Measurements from ENCODE around the gene SPPL2B. TPM values are rescaled to one million over a fixed set of nuclear protein-coding genes. Genes with fewer than 3 reads are reported as not detected.

SPPL2B gene
- polyA plus RNA-seq, 2 donors: 27.4 to 59.1 TPM

GRCh38 chr19:2302319-2303210 is 25.9 kb upstream of the SPPL2B start:
- no peaks in the 10 kb centered on the region for H3K36me3 ChIP-seq (ENCODE audit: control insufficient read depth in 2 of 2, insufficient read depth in 2 of 2, low read length in 1 of 2)

DNA sequence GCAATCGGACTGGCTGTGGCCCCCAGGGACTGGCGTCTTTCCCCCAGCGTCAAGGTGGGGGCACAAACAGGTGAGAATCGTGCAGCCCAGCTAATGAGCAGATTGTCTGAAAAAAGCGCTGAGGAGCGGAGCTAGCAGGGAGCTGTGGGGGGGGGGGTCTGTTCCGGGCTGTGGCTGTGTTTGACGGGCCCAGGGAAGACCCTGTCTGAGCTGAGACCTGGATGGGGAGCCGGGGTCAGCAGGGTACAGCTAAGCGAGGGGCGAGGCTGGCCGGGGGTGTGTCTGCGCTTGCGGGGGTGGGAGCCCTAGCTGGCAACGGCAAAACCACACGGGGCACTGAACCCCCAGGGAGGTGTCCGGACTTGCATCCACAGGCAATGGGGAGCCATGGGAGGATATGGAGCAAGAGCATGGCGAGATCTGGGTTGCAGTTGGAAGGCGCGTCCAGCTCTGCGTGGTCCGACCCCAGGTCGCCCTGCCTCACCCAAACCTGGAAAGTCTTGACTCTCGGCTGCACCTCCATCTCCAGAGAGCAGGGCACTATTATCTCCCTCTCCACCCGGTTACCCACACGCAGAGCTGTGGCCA is 25.2 kb upstream of the SPPL2B start:
- no peaks in the 10 kb centered on the region for H3K36me3 ChIP-seq (ENCODE audit: control insufficient read depth in 2 of 2, insufficient read depth in 2 of 2, low read length in 1 of 2)
- 65 to 69% methylated on average over 26 of the region's 26 CpGs for WGBS, 2 donors
- H3K4me1 ChIP-seq (ENCODE audit: control insufficient read depth in 2 of 2, insufficient read depth in 2 of 2, low read length in 1 of 2): peaks cover 0 to 7% of the 10 kb centered on the region in 2 donors
- H3K27me3 ChIP-seq (ENCODE audit: control insufficient read depth in 1 of 2, insufficient read depth in 2 of 2, low read length in 2 of 2): peaks cover 0 to 17% of the 10 kb centered on the region in 2 donors
- H3K9me3 ChIP-seq (ENCODE audit: control insufficient read depth in 2 of 2, insufficient read depth in 1 of 2, low read depth in 1 of 2, low read length in 1 of 2): no peaks in the 10 kb centered on the region
- H3K27ac ChIP-seq (ENCODE audit: low read depth in 2 of 2, low read length in 1 of 2): no peak overlapping the region
- no peak overlapping the region for H3K4me3 ChIP-seq (ENCODE audit: low read depth in 1 of 2, low read length in 2 of 2)

More at GRCh38 chr19:2302319-2303210, 25.9 kb upstream of the SPPL2B start:
- H3K9me3 ChIP-seq (ENCODE audit: control insufficient read depth in 2 of 2, insufficient read depth in 1 of 2, low read depth in 1 of 2, low read length in 1 of 2): no peaks in the 10 kb centered on the region
- H3K4me1 ChIP-seq (ENCODE audit: control insufficient read depth in 2 of 2, insufficient read depth in 2 of 2, low read length in 1 of 2): peaks cover 0 to 7% of the 10 kb centered on the region in 2 donors
- H3K4me3 ChIP-seq (ENCODE audit: low read depth in 1 of 2, low read length in 2 of 2): no peak overlapping the region
- WGBS, 2 donors: 16 to 19% methylated on average over 61 to 62 of the region's 62 CpGs
- H3K27ac ChIP-seq (ENCODE audit: low read depth in 2 of 2, low read length in 1 of 2): no peak overlapping the region
- H3K27me3 ChIP-seq (ENCODE audit: control insufficient read depth in 1 of 2, insufficient read depth in 2 of 2, low read length in 2 of 2): peaks cover 0 to 15% of the 10 kb centered on the region in 2 donors

DNA sequence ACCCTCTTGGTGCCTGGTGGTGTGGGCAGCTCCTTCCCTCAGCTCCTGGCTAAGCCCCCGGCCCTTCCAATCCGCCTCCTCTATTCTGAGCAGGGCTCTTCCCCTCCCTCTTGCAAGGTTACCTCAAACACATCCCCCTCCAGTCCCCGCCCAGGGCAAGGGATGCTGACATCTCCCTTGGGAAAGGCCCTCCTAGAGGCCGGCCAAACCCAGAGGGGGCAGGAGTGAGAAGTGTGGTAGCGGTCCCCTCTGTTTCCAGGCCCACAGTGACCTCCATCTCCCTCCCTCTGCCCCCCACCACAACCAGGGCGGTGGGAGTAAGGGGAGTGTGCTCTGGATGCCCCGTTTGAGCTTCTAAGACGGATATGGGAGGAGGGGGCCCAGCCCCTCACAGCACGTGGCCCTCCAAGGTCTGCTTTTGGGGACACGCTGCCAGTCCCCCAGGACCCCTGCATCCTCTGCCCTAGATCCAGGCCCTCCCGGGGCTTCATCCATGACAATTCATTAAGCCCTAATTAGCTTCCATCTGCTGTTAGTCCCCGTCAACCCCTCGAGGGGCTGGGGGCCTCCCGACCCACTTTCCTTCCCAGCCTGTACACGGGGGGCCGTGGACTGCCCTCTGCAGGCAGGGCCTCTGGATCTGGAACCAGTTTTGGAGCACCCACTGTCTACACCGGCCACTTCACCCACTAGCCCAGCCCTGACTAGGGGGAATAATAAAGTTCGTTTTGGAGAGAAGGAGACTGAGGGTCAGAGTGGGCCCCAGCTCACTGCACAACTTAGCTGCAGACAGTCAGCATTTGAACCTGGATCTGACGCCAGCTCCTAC is 22.8 kb upstream of the SPPL2B start:
- Histone ChIP-seq H3K4me3 (ENCODE audit: low read depth in 1 of 2, low read length in 2 of 2) (no peak overlapping the region), H3K27me3 (ENCODE audit: control insufficient read depth in 1 of 2, insufficient read depth in 2 of 2, low read length in 2 of 2) (peaks cover 0 to 20% of the 10 kb centered on the region in 2 donors), H3K4me1 (ENCODE audit: control insufficient read depth in 2 of 2, insufficient read depth in 2 of 2, low read length in 1 of 2) (peaks cover 0 to 7% of the 10 kb centered on the region in 2 donors), H3K27ac (ENCODE audit: low read depth in 2 of 2, low read length in 1 of 2) (no peak overlapping the region), H3K36me3 (ENCODE audit: control insufficient read depth in 2 of 2, insufficient read depth in 2 of 2, low read length in 1 of 2) (no peaks in the 10 kb centered on the region), H3K9me3 (ENCODE audit: control insufficient read depth in 2 of 2, insufficient read depth in 1 of 2, low read depth in 1 of 2, low read length in 1 of 2) (no peaks in the 10 kb centered on the region)
- 73 to 76% methylated on average over 17 to 19 of the region's 19 CpGs for WGBS, 2 donors

DNA sequence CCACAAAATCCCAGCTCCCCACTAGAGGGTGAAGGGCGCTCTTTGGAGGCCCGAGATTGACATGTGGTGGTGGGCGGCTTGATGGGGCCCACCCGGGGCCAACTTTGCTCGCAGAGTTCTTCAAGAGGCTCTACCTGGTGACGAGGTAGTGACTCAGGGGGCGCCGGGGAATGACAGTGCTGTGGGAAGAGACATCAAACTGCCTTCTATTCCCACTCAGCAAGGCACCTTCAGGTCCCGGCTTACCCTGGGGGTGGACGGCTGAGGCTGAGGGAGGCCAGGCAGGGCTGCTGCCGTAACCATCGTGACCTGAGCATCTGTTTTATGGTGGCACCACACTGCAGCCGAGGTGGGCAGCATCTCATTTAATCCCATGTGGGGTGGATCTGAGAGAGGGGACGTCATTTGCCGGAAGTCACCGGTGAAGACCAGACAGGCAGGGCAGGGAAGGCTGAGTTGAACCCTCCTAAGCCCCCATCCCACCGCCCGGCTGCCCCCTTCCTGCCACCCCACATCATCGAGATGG is 22.1 kb upstream of the SPPL2B start:
- H3K9me3 ChIP-seq (ENCODE audit: control insufficient read depth in 2 of 2, insufficient read depth in 1 of 2, low read depth in 1 of 2, low read length in 1 of 2): no peaks in the 10 kb centered on the region
- no peak overlapping the region for H3K4me3 ChIP-seq (ENCODE audit: low read depth in 1 of 2, low read length in 2 of 2)
- H3K27ac ChIP-seq (ENCODE audit: low read depth in 2 of 2, low read length in 1 of 2): no peak overlapping the region
- peaks cover 0 to 7% of the 10 kb centered on the region in 2 donors for H3K4me1 ChIP-seq (ENCODE audit: control insufficient read depth in 2 of 2, insufficient read depth in 2 of 2, low read length in 1 of 2)
- H3K36me3 ChIP-seq (ENCODE audit: control insufficient read depth in 2 of 2, insufficient read depth in 2 of 2, low read length in 1 of 2): no peaks in the 10 kb centered on the region
- WGBS, 2 donors: 75% methylated on average over 19 of the region's 19 CpGs
- peaks cover 0 to 20% of the 10 kb centered on the region in 2 donors for H3K27me3 ChIP-seq (ENCODE audit: control insufficient read depth in 1 of 2, insufficient read depth in 2 of 2, low read length in 2 of 2)

GRCh38 chr19:2306971-2307370 is 21.5 kb upstream of the SPPL2B start:
- peaks cover 0 to 20% of the 10 kb centered on the region in 2 donors for H3K27me3 ChIP-seq (ENCODE audit: control insufficient read depth in 1 of 2, insufficient read depth in 2 of 2, low read length in 2 of 2)
- WGBS, 2 donors: 62% methylated on average over 17 of the region's 17 CpGs
- no peaks in the 10 kb centered on the region for H3K36me3 ChIP-seq (ENCODE audit: control insufficient read depth in 2 of 2, insufficient read depth in 2 of 2, low read length in 1 of 2)
- H3K9me3 ChIP-seq (ENCODE audit: control insufficient read depth in 2 of 2, insufficient read depth in 1 of 2, low read depth in 1 of 2, low read length in 1 of 2): no peaks in the 10 kb centered on the region
- peaks cover 0 to 7% of the 10 kb centered on the region in 2 donors for H3K4me1 ChIP-seq (ENCODE audit: control insufficient read depth in 2 of 2, insufficient read depth in 2 of 2, low read length in 1 of 2)
- H3K4me3 ChIP-seq (ENCODE audit: low read depth in 1 of 2, low read length in 2 of 2): no peak overlapping the region
- H3K27ac ChIP-seq (ENCODE audit: low read depth in 2 of 2, low read length in 1 of 2): no peak overlapping the region

- WGBS, 2 donors: 15 to 20% methylated on average over 24 to 33 of the region's 33 CpGs
These were observed 20.9 kb upstream of the SPPL2B start for GRCh38 chr19:2307518-2308012.

GRCh38 chr19:2308114-2308556 is 20.3 kb upstream of the SPPL2B start, which contains the start of gene LINGO3:
Gene LINGO3, minus strand, starts transcription at chr19:2308154. Its CDS starts 16,378 bp downstream, at chr19:2291776.
- H3K36me3 ChIP-seq (ENCODE audit: control insufficient read depth in 2 of 2, insufficient read depth in 2 of 2, low read length in 1 of 2): no peaks in the 10 kb centered on the region
- no peaks in the 10 kb centered on the region for H3K9me3 ChIP-seq (ENCODE audit: control insufficient read depth in 2 of 2, insufficient read depth in 1 of 2, low read depth in 1 of 2, low read length in 1 of 2)
- 5 to 9% methylated on average over 19 to 63 of the region's 63 CpGs for WGBS, 2 donors
- no peak within 1 kb of the TSS for H3K27ac ChIP-seq (ENCODE audit: low read depth in 2 of 2, low read length in 1 of 2)
- peaks cover 0 to 11% of the 10 kb centered on the region in 2 donors for H3K27me3 ChIP-seq (ENCODE audit: control insufficient read depth in 1 of 2, insufficient read depth in 2 of 2, low read length in 2 of 2)
- H3K4me1 ChIP-seq (ENCODE audit: control insufficient read depth in 2 of 2, insufficient read depth in 2 of 2, low read length in 1 of 2): no peaks in the 10 kb centered on the region
- H3K4me3 ChIP-seq (ENCODE audit: low read depth in 1 of 2, low read length in 2 of 2): peak within 1 kb of the TSS in 1 of 2 donors; percentile 34

More at GRCh38 chr19:2307518-2308012, 20.9 kb upstream of the SPPL2B start:
- Histone ChIP-seq H3K9me3 (ENCODE audit: control insufficient read depth in 2 of 2, insufficient read depth in 1 of 2, low read depth in 1 of 2, low read length in 1 of 2) (no peaks in the 10 kb centered on the region), H3K4me3 (ENCODE audit: low read depth in 1 of 2, low read length in 2 of 2) (peak overlapping the region in 1 of 2 donors; percentile 34), H3K36me3 (ENCODE audit: control insufficient read depth in 2 of 2, insufficient read depth in 2 of 2, low read length in 1 of 2) (no peaks in the 10 kb centered on the region), H3K27ac (ENCODE audit: low read depth in 2 of 2, low read length in 1 of 2) (no peak overlapping the region), H3K27me3 (ENCODE audit: control insufficient read depth in 1 of 2, insufficient read depth in 2 of 2, low read length in 2 of 2) (peaks cover 0 to 15% of the 10 kb centered on the region in 2 donors), H3K4me1 (ENCODE audit: control insufficient read depth in 2 of 2, insufficient read depth in 2 of 2, low read length in 1 of 2) (peaks cover 0 to 2% of the 10 kb centered on the region in 2 donors)

DNA sequence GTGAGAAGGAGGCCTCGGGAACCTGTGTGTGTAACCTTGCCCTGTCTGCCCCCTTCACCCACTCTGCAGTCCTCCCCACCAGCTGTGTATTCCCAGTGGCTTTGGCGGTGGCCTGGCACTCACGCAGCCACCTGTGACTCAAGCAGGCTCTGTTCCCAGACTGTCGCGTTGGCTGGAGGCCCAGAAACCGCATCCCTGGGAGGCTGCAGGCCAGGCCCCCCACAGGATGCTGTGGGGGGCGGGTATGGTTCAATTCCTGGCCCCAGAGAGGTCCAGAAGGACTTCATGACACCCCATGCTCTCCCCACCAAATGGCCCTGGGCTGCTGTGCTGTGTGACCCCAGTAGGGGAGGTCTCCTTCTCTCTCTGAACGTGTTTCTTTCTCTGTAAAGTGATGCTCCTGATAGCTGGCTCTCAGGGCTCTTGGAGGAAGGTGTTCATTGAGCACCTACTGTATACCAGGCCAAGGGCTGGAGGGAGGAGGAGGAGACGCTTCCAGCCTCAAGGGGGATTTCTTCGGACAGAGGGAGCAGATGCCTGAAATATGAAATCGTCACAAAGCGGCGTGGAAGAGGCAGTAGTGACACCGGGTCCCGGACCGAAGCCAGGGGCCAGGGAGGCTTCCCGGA is 18.6 kb upstream of the SPPL2B start:
- Histone ChIP-seq H3K9me3 (ENCODE audit: control insufficient read depth in 2 of 2, insufficient read depth in 1 of 2, low read depth in 1 of 2, low read length in 1 of 2) (peaks cover 0 to 4% of the 10 kb centered on the region in 2 donors), H3K27ac (ENCODE audit: low read depth in 2 of 2, low read length in 1 of 2) (no peak overlapping the region), H3K36me3 (ENCODE audit: control insufficient read depth in 2 of 2, insufficient read depth in 2 of 2, low read length in 1 of 2) (no peaks in the 10 kb centered on the region), H3K27me3 (ENCODE audit: control insufficient read depth in 1 of 2, insufficient read depth in 2 of 2, low read length in 2 of 2) (peaks cover 0 to 9% of the 10 kb centered on the region in 2 donors), H3K4me1 (ENCODE audit: control insufficient read depth in 2 of 2, insufficient read depth in 2 of 2, low read length in 1 of 2) (no peaks in the 10 kb centered on the region), H3K4me3 (ENCODE audit: low read depth in 1 of 2, low read length in 2 of 2) (no peak overlapping the region)
- 51 to 54% methylated on average over 17 of the region's 17 CpGs for WGBS, 2 donors
